HepG2 (cell line): ENCODE data around the gene SIRT7. TPM values are rescaled to one million over a fixed set of nuclear protein-coding genes. Genes with fewer than 3 reads are reported as not detected.

Experiments used
- HNRNPLL ChIP-seq: fragments of 200-400 bp; formaldehyde crosslinking; IDR thresholded peaks from 2 replicates; pipeline ENCODE4 v1.6.1; 2017; ENCODE audit warnings: mild to moderate bottlenecking, low read depth, low read length; ENCODE audit not compliant: poor library complexity, severe bottlenecking
- IRX3 ChIP-seq: sonication (generic); formaldehyde crosslinking; IDR thresholded peaks from 2 replicates; pipeline ENCODE4 v1.8.1; 2023; ENCODE audit warnings: mild to moderate bottlenecking, low read depth, missing genetic modification reagents, borderline replicate concordance
- KDM5B ChIP-seq: sonication (generic); formaldehyde crosslinking; IDR thresholded peaks from 2 replicates; pipeline ENCODE4 v1.4.0; 2020; ENCODE audit warnings: missing genetic modification reagents, mild to moderate bottlenecking, borderline replicate concordance
- NRL ChIP-seq: sonication (generic); formaldehyde crosslinking; IDR thresholded peaks from 2 replicates; pipeline ENCODE4 v1.5.0; 2020; ENCODE audit warnings: missing genetic modification reagents, mild to moderate bottlenecking, moderate library complexity, borderline replicate concordance
- TCF7L2 ChIP-seq: IDR thresholded peaks from 2 replicates; pipeline ENCODE4 v1.6.1; 2011; ENCODE audit warnings: mild to moderate bottlenecking, low read depth, low read length, moderate library complexity
- ZNF225 ChIP-seq: sonication (generic); formaldehyde crosslinking; IDR thresholded peaks from 2 replicates; pipeline ENCODE4 v1.4.0; 2020; ENCODE audit warnings: mild to moderate bottlenecking, missing genetic modification reagents
- polyA plus RNA-seq, 8 experiments: library from polyadenylated mRNA; depleted of rRNA in 3 of 8; stranded (reverse) in 7 of 8; unstranded in 1 of 8; fragments of >200 nt; fragmentation: Illumina TruSeq in 4 of 8; extraction: Trizol in 4 of 8; gene quantifications; 2 replicates each; pipeline versions ENCODE4 v1.2.1 to v1.2.3, GENCODE V29; 2011 to 2016; ENCODE audit warnings: low read depth in 4 of 8, missing spikeins in 1 of 8, mixed read lengths in 1 of 8; ENCODE audit not compliant: insufficient read depth in 1 of 8
- total RNA-seq, 5 experiments: library from RNA; depleted of rRNA; stranded (reverse); fragments of >200 nt; fragmentation: Illumina TruSeq; extraction: Trizol; gene quantifications; 2 replicates each; pipeline ENCODE4 v1.2.3, GENCODE V29; 2016; ENCODE audit warnings: low read depth in 1 of 5
- TF ChIP-seq, protein P1 (sequence below): sonication (generic); formaldehyde crosslinking; IDR thresholded peaks from 2 replicates; pipeline ENCODE4 v1.9.0; 2021; ENCODE audit warnings: missing genetic modification reagents, borderline replicate concordance
- TF ChIP-seq, protein P2 (sequence below), 2 experiments: sonication (generic) in 1 of 2; formaldehyde crosslinking in 1 of 2; IDR thresholded peaks; 2 replicates each; pipeline versions ENCODE4 v1.4.0 to v1.6.1; 2018 to 2020; ENCODE audit warnings: missing genetic modification reagents in 2 of 2, borderline replicate concordance in 1 of 2, low read depth in 1 of 2, mild to moderate bottlenecking in 1 of 2, missing biosample characterization in 1 of 2
- TF ChIP-seq, protein P3 (sequence below): sonication (generic); formaldehyde crosslinking; IDR thresholded peaks from 2 replicates; pipeline ENCODE4 v1.4.0; 2020; ENCODE audit warnings: mild to moderate bottlenecking, missing genetic modification reagents
- TF ChIP-seq, protein P4 (sequence below): sonication (generic); formaldehyde crosslinking; IDR thresholded peaks from 2 replicates; pipeline ENCODE4 v1.5.0; 2020; ENCODE audit warnings: missing genetic modification reagents, mild to moderate bottlenecking, borderline replicate concordance

SIRT7 gene
- total and polyA plus RNA-seq, 2 of the 13 experiments (the other 11 are each of a cell fraction or from before 2014, with no cell fraction given), result 8.3 to 24.8 TPM

DNA sequence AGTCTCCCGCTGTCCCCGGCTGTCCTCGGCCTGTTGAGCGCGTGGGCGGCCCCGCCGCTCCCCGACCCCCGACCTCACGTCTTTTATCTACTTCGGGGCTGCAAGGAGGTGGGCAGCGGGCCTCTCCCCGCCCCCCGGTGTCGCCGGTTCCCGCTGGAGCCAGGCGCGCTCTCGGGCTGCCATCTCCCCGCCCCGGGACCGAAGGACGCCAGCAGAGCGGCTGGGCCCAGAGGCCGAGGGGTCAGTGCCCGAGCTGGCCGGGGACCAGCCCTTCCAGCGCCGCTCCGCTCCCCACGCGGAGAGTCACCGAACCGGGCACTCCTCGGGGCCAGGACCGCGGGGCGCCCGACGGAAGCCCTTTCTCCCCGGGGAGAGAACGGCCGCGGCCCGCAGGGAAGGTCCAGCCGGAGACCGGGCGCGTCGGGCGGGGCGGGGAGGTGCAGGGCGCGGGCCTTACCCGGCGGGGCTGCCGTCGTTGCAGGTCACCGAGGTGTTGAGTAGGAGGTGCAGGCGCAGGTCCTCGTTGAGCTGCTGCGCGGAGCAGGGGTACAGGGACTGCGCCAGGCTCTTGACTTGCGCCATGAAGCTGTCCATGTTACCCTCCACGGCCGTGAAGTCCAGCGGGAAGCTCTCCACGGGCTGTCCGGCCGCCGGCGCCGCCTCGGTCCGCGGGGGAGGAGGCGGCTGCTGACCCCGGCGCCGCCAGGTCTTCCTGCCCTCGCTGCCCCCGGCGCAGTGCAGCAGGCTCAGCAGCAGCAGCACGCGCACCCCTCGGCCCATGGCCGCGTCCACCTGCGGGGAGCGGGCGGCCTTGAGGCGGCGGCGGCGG is 42.4 kb upstream of the SIRT7 start (continued):
- TF ChIP-seq, protein P1, sequence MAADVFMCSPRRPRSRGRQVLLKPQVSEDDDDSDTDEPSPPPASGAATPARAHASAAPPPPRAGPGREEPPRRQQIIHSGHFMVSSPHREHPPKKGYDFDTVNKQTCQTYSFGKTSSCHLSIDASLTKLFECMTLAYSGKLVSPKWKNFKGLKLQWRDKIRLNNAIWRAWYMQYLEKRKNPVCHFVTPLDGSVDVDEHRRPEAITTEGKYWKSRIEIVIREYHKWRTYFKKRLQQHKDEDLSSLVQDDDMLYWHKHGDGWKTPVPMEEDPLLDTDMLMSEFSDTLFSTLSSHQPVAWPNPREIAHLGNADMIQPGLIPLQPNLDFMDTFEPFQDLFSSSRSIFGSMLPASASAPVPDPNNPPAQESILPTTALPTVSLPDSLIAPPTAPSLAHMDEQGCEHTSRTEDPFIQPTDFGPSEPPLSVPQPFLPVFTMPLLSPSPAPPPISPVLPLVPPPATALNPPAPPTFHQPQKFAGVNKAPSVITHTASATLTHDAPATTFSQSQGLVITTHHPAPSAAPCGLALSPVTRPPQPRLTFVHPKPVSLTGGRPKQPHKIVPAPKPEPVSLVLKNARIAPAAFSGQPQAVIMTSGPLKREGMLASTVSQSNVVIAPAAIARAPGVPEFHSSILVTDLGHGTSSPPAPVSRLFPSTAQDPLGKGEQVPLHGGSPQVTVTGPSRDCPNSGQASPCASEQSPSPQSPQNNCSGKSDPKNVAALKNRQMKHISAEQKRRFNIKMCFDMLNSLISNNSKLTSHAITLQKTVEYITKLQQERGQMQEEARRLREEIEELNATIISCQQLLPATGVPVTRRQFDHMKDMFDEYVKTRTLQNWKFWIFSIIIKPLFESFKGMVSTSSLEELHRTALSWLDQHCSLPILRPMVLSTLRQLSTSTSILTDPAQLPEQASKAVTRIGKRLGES (CRISPR knock-in tag), result 0 out of 2 replicates have a peak, but pooled peaks have one; percentile 15
- TF ChIP-seq, protein P2, sequence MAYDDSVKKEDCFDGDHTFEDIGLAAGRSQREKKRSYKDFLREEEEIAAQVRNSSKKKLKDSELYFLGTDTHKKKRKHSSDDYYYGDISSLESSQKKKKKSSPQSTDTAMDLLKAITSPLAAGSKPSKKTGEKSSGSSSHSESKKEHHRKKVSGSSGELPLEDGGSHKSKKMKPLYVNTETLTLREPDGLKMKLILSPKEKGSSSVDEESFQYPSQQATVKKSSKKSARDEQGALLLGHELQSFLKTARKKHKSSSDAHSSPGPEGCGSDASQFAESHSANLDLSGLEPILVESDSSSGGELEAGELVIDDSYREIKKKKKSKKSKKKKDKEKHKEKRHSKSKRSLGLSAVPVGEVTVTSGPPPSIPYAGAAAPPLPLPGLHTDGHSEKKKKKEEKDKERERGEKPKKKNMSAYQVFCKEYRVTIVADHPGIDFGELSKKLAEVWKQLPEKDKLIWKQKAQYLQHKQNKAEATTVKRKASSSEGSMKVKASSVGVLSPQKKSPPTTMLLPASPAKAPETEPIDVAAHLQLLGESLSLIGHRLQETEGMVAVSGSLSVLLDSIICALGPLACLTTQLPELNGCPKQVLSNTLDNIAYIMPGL (CRISPR knock-in tag; IDR thresholded peaks at IDR 0.05; ENCODE audit: borderline replicate concordance in 1 of 2, low read depth in 1 of 2), result peak in 1 of 2 experiments; percentile 85; a peak in 3 of 4 replicates
- TF ChIP-seq ZNF225 (CRISPR knock-in tag), result peak; percentile 91
- TF ChIP-seq NRL (CRISPR knock-in tag), result peak; percentile 66
- no peak for TF ChIP-seq TCF7L2
- TF ChIP-seq HNRNPLL, result peak; percentile 25
- TF ChIP-seq, protein P3, sequence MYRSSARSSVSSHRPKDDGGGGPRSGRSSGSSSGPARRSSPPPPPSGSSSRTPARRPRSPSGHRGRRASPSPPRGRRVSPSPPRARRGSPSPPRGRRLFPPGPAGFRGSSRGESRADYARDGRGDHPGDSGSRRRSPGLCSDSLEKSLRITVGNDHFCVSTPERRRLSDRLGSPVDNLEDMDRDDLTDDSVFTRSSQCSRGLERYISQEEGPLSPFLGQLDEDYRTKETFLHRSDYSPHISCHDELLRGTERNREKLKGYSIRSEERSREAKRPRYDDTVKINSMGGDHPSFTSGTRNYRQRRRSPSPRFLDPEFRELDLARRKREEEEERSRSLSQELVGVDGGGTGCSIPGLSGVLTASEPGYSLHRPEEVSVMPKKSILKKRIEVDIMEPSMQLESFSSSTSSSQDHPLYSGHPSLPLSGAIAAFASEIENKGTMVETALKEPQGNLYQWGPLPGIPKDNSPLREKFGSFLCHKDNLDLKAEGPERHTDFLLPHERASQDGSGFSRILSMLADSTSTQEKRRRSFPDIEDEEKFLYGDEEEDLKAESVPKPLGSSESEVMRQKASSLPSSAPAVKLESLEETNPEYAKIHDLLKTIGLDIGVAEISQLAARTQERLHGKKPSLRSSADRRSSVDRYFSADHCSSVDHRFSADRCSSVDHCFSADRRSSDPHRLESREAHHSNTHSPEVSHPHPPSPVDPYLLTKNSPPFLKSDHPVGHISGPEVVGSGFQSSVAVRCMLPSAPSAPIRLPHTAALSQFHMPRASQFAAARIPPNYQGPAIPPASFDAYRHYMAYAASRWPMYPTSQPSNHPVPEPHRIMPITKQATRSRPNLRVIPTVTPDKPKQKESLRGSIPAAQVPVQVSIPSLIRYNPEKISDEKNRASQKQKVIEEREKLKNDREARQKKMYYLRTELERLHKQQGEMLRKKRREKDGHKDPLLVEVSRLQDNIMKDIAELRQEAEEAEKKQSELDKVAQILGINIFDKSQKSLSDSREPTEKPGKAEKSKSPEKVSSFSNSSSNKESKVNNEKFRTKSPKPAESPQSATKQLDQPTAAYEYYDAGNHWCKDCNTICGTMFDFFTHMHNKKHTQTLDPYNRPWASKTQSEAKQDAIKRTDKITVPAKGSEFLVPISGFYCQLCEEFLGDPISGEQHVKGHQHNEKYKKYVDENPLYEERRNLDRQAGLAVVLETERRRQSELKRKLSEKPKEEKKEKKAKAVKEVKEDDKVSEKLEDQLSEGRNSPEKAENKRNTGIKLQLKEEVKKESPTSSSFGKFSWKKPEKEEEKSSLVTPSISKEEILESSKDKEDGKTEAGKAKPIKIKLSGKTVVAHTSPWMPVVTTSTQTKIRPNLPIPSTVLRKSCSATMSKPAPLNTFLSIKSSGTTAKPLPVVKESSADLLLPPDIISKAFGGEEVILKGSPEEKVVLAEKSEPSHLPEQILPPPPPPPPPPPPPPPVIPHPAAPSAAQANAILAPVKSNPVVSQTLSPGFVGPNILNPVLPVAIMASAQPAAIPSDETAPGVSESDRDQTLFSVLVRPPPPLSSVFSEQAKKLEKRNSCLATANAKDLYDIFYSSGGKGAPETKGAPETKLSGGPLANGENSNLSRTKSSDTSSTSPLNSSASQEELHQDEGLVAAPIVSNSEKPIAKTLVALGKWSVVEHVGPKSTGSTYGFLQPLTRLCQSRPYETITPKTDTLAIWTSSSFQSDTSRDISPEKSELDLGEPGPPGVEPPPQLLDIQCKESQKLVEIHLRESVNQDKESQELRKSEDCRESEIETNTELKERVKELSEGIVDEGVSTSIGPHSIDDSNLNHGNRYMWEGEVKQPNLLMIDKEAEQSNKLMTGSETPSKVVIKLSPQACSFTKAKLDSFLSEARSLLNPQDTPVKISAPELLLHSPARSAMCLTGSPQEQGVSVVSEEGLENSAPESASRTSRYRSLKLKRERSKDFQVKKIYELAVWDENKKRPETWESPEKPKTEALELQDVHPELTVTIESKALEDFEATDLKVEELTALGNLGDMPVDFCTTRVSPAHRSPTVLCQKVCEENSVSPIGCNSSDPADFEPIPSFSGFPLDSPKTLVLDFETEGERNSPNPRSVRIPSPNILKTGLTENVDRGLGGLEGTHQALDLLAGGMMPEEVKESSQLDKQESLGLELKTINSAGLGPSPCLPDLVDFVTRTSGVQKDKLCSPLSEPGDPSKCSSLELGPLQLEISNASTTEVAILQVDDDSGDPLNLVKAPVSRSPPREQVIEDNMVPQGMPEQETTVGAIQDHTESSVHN (CRISPR knock-in tag), result peak; percentile 78; the same call in 1 of the 2 replicates
- TF ChIP-seq KDM5B, result peak; percentile 41
- TF ChIP-seq IRX3 (CRISPR knock-in tag), result peak; percentile 72; the same call in 1 of the 2 replicates
- TF ChIP-seq, protein P4, sequence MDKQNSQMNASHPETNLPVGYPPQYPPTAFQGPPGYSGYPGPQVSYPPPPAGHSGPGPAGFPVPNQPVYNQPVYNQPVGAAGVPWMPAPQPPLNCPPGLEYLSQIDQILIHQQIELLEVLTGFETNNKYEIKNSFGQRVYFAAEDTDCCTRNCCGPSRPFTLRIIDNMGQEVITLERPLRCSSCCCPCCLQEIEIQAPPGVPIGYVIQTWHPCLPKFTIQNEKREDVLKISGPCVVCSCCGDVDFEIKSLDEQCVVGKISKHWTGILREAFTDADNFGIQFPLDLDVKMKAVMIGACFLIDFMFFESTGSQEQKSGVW (CRISPR knock-in tag), result no peak
